Measurements from ENCODE around the gene NTNG1. TPM values are rescaled to one million over a fixed set of nuclear protein-coding genes. Genes with fewer than 3 reads are reported as not detected.

The NTNG1 gene
- total RNA-seq, 2 experiments from 2014 or later = not detected

GRCh38 chr1:107323784-107324183 lies 182.9 kb downstream of the NTNG1 start:
- Histone ChIP-seq H3K27me3 (ENCODE audit: control insufficient read depth in 1 of 2, insufficient read depth in 2 of 2, low read length in 2 of 2) (no peaks in the 10 kb centered on the region), H3K27ac (ENCODE audit: low read depth in 1 of 2, low read length in 2 of 2) (no peak overlapping the region), H3K9me3 (ENCODE audit: control insufficient read depth in 1 of 2, insufficient read depth in 1 of 2, low read length in 2 of 2) (no peaks in the 10 kb centered on the region), H3K4me1 (ENCODE audit: insufficient read depth, low read length) (no peaks in the 10 kb centered on the region), H3K4me3 (ENCODE audit: low read length) (no peak overlapping the region), H3K36me3 (ENCODE audit: insufficient read depth, low read length) (no peaks in the 10 kb centered on the region)
- TF ChIP-seq CTCF (IDR thresholded peaks at IDR 0.05) = no peak
- H3K9me3 Mint-ChIP-seq = no peaks in the 10 kb centered on the region
- POLR2A ChIA-PET = no interaction called here
- no peaks in the 10 kb centered on the region for H3K27me3 Mint-ChIP-seq
- intact Hi-C loops (cut with DNase I, micrococcal nuclease) = no loop called here
- ATAC-seq (ENCODE audit: poor library complexity) = no peak
- H3K36me3 Mint-ChIP-seq (ENCODE audit: low read depth) = no peaks in the 10 kb centered on the region
- no peak for DNase-seq
- CTCF ChIA-PET = interaction anchor here (0.8 kb wide), 1 partner anchor 22 kb away, joined by 3 read pairs; no protein-coding TSS in a partner anchor
- H3K27ac Mint-ChIP-seq = no peak overlapping the region
- H3K4me1 Mint-ChIP-seq (ENCODE audit: low read depth) = no peaks in the 10 kb centered on the region
- no peak overlapping the region for H3K4me3 Mint-ChIP-seq

GRCh38 chr1:107326824-107327445 lies 186.1 kb downstream of the NTNG1 start:
- H3K4me1 ChIP-seq (ENCODE audit: insufficient read depth, low read length) = no peaks in the 10 kb centered on the region
- ChIA-PET CTCF (no interaction called here), POLR2A (no interaction called here)
- Mint-ChIP-seq H3K36me3 (ENCODE audit: low read depth) (no peaks in the 10 kb centered on the region), H3K4me1 (ENCODE audit: low read depth) (no peaks in the 10 kb centered on the region), H3K27ac (no peak overlapping the region), H3K9me3 (no peaks in the 10 kb centered on the region), H3K4me3 (no peak overlapping the region), H3K27me3 (no peaks in the 10 kb centered on the region)
- H3K27me3 ChIP-seq (ENCODE audit: control insufficient read depth in 1 of 2, insufficient read depth in 2 of 2, low read length in 2 of 2) = no peaks in the 10 kb centered on the region
- DNase-seq (no peak), ATAC-seq (ENCODE audit: poor library complexity) (no peak)
- H3K4me3 ChIP-seq (ENCODE audit: low read length) = no peak overlapping the region
- H3K36me3 ChIP-seq (ENCODE audit: insufficient read depth, low read length) = no peaks in the 10 kb centered on the region
- intact Hi-C loops (cut with DNase I, micrococcal nuclease) = no loop called here
- H3K9me3 ChIP-seq (ENCODE audit: control insufficient read depth in 1 of 2, insufficient read depth in 1 of 2, low read length in 2 of 2) = no peaks in the 10 kb centered on the region
- TF ChIP-seq CTCF (IDR thresholded peaks at IDR 0.05) = no peak
- no peak overlapping the region for H3K27ac ChIP-seq (ENCODE audit: low read depth in 1 of 2, low read length in 2 of 2)

GRCh38 chr1:107327446-107327845 lies 186.6 kb downstream of the NTNG1 start:
- Histone ChIP-seq H3K27me3 (ENCODE audit: control insufficient read depth in 1 of 2, insufficient read depth in 2 of 2, low read length in 2 of 2) (no peaks in the 10 kb centered on the region), H3K36me3 (ENCODE audit: insufficient read depth, low read length) (no peaks in the 10 kb centered on the region), H3K27ac (ENCODE audit: low read depth in 1 of 2, low read length in 2 of 2) (no peak overlapping the region), H3K9me3 (ENCODE audit: control insufficient read depth in 1 of 2, insufficient read depth in 1 of 2, low read length in 2 of 2) (no peaks in the 10 kb centered on the region), H3K4me1 (ENCODE audit: insufficient read depth, low read length) (no peaks in the 10 kb centered on the region), H3K4me3 (ENCODE audit: low read length) (no peak overlapping the region)
- DNase-seq = no peak
- CTCF ChIA-PET = no interaction called here
- ATAC-seq (ENCODE audit: poor library complexity) = no peak
- Mint-ChIP-seq H3K36me3 (ENCODE audit: low read depth) (no peaks in the 10 kb centered on the region), H3K27me3 (no peaks in the 10 kb centered on the region), H3K9me3 (no peaks in the 10 kb centered on the region), H3K27ac (no peak overlapping the region), H3K4me3 (no peak overlapping the region), H3K4me1 (ENCODE audit: low read depth) (no peaks in the 10 kb centered on the region)
- no peak for TF ChIP-seq CTCF (IDR thresholded peaks at IDR 0.05)
- intact Hi-C loops (cut with DNase I, micrococcal nuclease) = no loop called here
- POLR2A ChIA-PET = no interaction called here

Data from CD4-positive, alpha-beta T cell (primary cell).